HK-2 (cell line): ENCODE results near the gene BRINP1.
A peak's percentile ranks its signal among the peaks of the same experiment; 100 is the strongest.

Experiments used
- DNase-seq: peaks from one replicate; pipeline ENCODE4 v3.0.0-alpha.2; 2018; ENCODE audit not compliant: unreplicated experiment

The BRINP1 gene

DNA sequence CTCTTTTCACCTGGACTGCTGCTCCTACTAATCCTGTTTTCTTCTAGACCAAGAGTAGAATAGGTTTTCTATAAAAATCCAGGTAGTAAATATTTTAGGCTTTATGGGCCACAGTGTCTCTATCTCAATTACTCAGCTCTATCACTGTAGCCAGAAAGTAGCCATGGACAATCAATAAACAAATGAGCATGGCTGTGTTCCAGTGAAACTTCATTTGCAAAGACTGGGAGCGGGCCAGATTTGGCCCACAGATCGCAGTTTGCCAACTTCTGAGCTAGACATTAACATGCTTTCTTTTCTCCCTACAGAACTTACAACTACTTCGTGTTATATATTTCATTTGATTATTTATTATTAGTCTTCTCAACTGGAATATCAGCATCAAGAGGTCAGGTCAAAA lies 30.2 kb downstream of the BRINP1 start:
- DNase-seq = no peak

DNA sequence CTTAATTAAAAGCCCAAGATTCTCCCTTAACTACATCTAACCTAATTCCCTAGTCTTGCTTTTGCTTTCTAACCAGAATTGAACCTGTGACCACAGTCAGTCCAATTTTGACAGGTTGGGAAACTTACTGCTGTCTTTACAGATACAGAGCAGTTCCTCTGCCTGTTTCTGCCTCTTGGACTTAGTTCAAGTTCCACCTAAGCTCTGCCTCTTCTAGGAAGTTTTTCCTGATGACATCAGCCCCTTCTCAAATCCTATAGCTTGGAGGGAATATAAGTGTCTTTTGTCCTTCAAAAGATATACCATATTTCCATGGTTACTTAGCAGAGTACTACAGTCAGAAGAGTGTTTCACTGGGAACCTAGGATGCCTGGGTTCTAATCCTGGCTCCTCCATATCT lies 31.7 kb downstream of the BRINP1 start:
- DNase-seq = no peak

DNA sequence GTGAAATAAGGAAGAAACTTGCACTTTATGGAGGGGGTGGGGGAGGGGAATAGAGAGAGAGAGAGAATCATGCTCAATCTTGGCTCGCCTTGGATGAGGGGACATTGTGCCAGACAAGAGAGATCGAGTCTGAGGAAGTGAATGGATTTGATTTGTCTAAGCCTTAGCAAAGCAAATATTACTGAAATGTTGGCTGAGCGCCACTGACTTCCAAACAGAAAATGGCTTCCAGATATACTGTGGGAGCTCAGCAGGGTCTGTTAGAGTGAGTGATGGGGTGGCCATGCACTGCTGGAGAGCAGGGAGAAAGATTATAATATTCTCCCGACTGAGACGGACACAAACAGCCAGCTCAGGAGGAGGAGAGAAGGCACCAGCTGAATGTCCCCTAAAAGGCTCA lies 34.5 kb downstream of the BRINP1 start:
- DNase-seq = no peak

DNA sequence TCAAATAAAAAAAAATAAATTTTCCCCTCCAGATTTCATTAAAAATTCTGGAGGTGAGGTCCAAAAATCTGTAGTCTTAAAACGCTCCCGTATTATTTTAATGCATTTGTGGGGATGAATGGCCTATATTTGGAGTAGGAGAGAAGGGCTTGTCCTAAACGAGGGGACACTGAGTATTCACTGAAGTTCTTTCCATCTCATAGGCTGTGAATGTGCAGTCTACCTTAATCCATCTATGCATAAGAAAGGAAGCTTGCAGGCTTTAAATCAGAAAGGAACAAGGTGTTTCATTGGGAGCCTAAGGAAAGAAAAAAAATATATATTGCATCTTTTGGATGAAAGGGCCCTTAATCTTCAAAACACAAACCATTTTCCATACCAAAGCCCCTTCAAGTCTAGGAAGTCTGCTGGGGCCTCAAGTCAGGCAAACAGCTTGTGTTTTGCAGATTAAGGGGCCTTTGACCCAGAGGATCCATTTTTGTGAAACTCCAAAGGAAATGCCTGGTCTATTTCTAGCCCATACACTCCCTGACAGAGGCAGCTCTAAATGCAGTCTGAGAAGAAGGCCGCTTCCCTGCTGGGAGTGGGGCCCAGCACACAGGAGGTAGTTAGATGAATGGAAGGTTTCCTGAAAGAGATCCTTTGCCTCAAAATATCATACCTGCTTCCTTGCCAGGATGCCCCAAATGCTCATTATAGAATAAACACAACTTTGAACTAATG lies 35.6 kb downstream of the BRINP1 start:
- DNase-seq = no peak

GRCh38 chr9:119332522-119332921 lies 36.7 kb downstream of the BRINP1 start:
- no peak for DNase-seq

- DNase-seq = peak; percentile 73
Observed at GRCh38 chr9:119322184-119322583, 47.1 kb downstream of the BRINP1 start.

- DNase-seq = no peak
Observed at GRCh38 chr9:119318371-119318770, 50.9 kb downstream of the BRINP1 start.

GRCh38 chr9:119313846-119314245 lies 55.4 kb downstream of the BRINP1 start:
- no peak for DNase-seq

DNA sequence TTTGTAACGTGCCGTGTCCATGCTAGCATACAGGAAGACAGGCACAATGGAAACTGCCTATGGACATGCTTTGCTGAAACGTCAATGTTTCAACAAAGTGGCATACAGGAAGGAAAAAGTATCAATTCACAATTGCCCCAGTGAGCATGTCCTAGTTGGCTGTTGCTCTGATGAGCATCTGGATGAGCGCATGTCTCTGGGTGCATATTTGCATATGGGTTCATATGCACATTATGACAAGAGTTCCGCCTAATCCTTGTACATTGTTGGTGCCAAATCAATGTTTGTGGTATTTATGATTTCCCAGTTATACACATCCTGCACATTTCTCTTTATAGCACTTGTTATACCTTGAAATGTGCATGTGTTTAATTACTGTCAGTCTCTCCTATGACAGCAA lies 58.5 kb downstream of the BRINP1 start:
- no peak for DNase-seq

DNA sequence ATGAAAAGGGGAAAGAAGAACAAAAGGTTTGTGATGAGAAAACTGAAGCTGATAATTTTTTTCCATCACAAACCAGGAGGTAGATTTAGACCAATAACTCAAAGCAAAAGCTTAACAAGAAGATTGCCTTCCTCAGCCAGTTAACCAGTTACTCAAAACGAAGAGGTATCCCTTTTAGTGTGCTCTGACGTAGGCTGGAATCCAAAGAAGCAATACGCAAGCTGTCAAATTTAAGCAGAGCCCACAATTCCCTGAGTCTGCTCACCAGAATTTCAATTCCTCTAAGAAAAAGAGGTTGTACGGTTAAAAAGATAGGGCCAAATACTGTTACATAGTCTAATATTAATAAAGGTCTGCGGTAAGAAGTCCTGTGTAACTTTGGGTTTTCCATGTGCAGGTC lies 61.8 kb downstream of the BRINP1 start:
- DNase-seq = no peak

DNA sequence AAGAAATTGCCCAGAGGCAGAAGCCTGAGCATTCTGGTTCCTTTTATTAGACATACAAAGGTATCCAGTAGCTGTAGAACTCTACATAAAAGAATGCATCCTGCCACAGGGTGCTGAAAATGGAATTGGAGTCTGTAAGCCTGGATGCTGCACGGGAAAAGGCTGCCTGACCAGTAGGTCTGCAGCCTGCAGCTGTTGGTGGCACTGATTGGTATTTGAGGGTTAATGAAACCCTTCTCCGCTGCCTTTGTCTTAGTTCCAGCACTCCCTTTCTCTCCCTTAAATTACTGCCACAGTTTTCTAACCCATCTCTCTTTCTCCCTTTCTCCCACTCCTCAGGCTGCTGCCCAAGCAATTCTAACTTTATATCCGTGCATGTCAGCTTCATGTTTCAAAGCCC lies 64.7 kb downstream of the BRINP1 start:
- no peak for DNase-seq

DNA sequence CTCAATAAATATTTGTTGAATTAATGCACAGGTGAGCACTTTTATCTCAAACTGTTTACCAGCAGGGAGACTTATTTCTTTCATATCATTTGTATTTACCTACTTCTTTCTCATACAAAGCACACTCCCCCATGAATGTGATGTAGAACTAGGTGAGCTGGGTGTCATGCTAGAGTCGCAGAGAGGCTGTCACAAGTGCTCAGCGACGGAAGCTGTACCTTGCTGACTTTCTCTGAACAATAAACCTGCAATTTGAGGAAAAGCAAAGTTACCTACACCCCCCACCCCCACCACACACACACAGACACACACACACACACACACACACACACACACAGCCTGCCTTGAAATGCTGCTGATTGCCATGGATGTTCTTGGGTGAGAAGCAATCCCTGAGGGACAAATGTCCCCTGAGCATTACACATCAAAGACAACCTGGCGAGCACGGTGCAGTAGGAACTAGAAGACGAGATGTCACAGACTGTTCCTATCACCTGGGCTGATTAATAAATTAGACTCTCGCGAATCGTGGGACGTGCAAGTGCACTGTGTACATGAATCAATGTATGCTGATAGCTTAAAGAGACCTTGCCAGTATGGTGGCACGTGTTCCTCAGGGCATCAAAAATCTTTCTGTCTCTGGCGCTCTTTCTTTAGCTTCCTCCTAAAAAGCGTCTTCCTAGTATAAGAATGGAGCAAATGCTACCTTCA lies 66.1 kb downstream of the BRINP1 start:
- no peak for DNase-seq

GRCh38 chr9:119298076-119298853 lies 71.0 kb downstream of the BRINP1 start:
- no peak for DNase-seq

DNA sequence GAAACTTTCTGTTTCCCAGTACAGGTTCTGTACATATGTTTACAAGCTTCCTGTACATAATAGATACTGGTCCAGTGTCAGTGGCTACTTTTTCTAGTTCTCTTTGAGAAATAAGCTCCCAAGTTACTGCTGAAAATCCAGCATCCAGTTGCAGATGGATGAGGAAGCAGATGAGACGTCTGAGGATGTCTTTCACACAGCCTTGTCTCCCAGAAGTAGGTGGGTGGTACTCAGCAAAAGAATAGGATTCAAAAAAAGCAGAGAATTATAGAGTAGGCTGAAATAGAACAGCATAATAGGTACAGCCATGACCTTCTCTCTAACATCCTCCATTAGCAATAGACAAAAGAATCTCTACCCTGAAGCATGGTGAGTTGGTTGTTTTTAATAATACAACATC lies 77.7 kb downstream of the BRINP1 start:
- no peak for DNase-seq

GRCh38 chr9:119289740-119290433 lies 79.3 kb downstream of the BRINP1 start:
- peak; percentile 48 for DNase-seq

DNA sequence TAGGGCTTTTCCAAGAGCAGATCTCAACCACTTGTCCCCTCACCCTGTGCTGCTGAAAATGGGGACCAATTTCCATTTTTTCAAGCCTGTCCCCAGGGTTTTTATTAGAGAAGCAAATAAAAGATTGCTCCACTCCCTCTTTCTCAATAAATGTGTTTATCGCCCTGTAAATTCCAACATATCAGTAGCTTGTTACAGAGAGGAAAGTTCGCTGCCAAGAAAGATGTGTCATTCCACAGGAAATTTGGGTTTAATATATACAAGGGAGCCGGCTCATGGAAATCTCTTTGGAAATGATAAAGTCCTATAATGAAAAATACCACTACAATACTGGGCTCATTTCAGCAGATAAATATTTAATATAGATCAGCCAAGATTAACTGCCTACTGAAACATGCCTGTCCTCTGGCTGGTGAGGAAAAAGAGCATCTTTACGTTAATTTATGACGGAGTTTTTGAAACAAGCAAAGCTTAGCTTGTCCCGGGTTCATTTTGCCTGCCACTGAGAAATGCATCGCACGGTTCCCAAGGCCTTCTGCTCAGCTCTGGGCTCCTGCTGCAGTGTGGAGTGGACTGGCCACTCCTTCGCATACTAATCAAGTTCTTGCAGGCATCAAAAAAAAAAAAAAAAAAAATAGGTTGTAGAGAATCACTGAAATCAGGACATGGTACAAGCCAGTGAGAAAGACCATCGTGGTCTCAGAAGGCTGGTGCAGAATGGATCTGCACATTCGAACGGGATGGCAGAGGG lies 84.5 kb downstream of the BRINP1 start:
- no peak for DNase-seq

DNA sequence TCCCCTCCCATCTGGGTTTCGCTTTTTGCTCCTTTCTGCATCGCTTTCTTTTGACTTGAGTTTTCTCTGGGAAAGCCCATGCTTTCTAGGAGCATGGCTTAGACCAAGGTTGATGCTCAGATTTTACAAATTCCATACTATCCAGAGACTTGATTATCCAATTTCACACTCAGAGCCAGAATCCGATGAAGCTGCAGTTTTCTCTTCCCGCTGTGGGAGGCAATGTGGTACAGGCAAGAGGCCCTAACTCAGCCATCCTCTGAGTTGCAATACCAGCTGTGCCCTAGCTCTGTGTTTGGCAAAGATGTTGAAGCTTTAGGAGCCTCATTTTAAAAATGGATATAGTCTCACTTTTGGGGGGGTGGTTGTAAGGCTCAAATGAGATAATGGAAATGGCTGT lies 85.1 kb downstream of the BRINP1 start:
- DNase-seq = no peak

- DNase-seq = no peak
Observed at GRCh38 chr9:119283078-119283794, 86.0 kb downstream of the BRINP1 start.

DNA sequence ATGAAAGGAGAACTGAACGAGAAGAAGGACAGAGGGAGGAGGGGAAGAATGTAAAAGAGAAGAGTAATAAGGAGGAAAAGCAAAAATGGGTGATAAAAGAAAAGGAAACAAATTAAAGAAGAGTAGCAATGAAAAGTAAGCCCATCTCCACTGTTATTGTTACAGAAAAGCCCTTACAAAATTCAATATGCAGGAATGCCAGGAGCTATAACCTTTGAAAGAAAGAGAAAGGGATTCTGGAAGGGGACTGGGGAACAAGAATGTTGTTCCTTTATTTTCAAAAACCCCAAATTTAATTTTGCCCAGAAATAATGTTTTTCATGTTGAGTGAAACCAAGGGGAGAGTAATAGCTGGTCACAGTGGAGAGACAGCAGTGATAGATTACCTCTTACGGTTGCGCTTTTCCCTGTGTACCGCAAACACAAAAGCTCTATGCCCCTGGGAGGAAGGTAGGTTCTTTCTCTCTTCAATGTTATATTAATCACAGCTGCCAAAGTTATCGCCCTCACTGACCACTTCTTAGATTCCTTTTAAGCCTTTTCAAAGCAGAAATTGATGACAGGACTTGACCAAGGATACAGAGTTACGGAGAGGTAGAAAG lies 86.7 kb downstream of the BRINP1 start:
- no peak for DNase-seq

DNA sequence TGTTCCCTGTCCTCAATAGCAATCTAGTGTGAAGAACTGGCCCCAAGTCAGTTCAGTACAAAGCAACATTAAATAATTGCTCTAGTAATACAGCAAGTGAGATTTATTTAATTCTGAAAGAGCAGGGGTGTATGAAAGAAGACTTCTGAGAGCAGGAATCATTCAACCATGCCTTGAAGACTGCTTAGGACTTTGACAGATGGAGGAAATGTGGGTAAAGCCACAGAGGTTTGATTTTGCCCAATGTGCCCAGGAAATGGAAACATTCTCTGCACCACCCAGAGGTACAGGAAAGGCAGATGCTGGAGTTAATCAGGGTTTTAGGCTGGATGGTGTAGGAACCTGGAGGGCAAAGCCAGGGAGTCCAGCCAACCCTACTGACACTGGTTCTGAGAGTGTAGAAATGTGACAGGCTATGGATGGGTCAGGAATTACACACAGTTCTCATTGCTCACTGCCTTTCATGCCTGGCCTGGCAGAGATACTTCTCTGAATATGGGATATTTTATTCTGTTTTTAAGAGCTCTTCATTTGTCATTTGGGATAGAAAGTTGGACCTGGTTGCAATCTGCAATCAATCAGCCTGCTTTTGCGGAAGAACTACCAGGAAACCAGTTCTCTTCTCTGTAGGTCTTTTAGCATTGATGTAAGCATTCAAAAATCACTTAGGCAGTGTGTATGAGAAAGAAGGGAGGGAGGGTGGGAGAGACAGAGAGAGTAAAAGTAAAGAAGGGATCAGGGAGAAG lies 88.3 kb downstream of the BRINP1 start:
- DNase-seq = no peak
